GM12878 (cell line): ENCODE data around the gene LMOD3. TPM values are rescaled to one million over a fixed set of nuclear protein-coding genes. Genes with fewer than 3 reads are reported as not detected.

Experiments
- BRCA1 ChIP-seq: IDR thresholded peaks from 2 replicates; pipeline ENCODE4 v1.6.1; 2011; ENCODE audit warnings: low read depth, low read length, improper control_type of control experiment
- FOXM1 ChIP-seq: IDR thresholded peaks from 2 replicates; pipeline ENCODE4 v1.6.1; 2012; ENCODE audit warnings: low read depth, mild to moderate bottlenecking, inconsistent platforms, low read length, moderate library complexity
- GATAD2B ChIP-seq: fragments of 450-650 bp; conservative IDR thresholded peaks from 2 replicates; pipeline ENCODE4 v1.6.1; 2017; ENCODE audit warnings: low read depth, mild to moderate bottlenecking, moderate library complexity
- IRF3 ChIP-seq: fragments of 450-650 bp; IDR thresholded peaks from 2 replicates; pipeline ENCODE4 v1.6.1; 2014; ENCODE audit warnings: mild to moderate bottlenecking
- IRF4 ChIP-seq: IDR thresholded peaks from 2 replicates; pipeline ENCODE4 v1.6.1; 2011; ENCODE audit warnings: low read depth, low read length
- NFYB ChIP-seq: IDR thresholded peaks from 2 replicates; pipeline ENCODE4 v1.6.1; 2011; ENCODE audit warnings: low read depth, mild to moderate bottlenecking, low read length, improper control_type of control experiment, moderate library complexity; ENCODE audit not compliant: insufficient read depth
- PRDM15 ChIP-seq: fragments of 450-650 bp; formaldehyde crosslinking; IDR thresholded peaks from 2 replicates; pipeline ENCODE4 v1.4.0; 2020; ENCODE audit warnings: mild to moderate bottlenecking, moderate library complexity
- RAD51 ChIP-seq: fragments of 450-650 bp; IDR thresholded peaks from 2 replicates; pipeline ENCODE4 v1.6.1; 2016; ENCODE audit warnings: moderate library complexity, mild to moderate bottlenecking, inconsistent platforms
- SMAD1 ChIP-seq: fragments of 450-650 bp; IDR thresholded peaks from 2 replicates; pipeline ENCODE4 v1.6.1; 2018; ENCODE audit warnings: mild to moderate bottlenecking, low read depth; ENCODE audit not compliant: partially characterized antibody
- polyA plus RNA-seq, 11 experiments: library from polyadenylated mRNA; depleted of rRNA in 4 of 11; unstranded in 6 of 11; stranded (reverse) in 5 of 11; fragments of >200 nt; fragmentation: Nextera tagmentation in 4 of 11; fragmentation: Illumina TruSeq in 1 of 11; extraction: Ambion mirVana in 4 of 11; extraction: Trizol in 1 of 11; gene quantifications; 1 replicate in 1 of 11; 2 replicates in 10 of 11; pipeline versions ENCODE4 v1.2.1 to v1.2.3, GENCODE V29; 2011 to 2016; ENCODE audit warnings: inconsistent platforms in 2 of 11, missing spikeins in 2 of 11, low read depth in 1 of 11
- total RNA-seq, 4 experiments: library from RNA; depleted of rRNA in 3 of 4; stranded (reverse); fragments of >200 nt in 3 of 4; fragmentation: Illumina TruSeq in 1 of 4; extraction: Trizol in 1 of 4; gene quantifications; 2 replicates each; pipeline versions ENCODE4 v1.2.1 to v1.2.3, GENCODE V29; 2013 to 2021

The LMOD3 gene
- total and polyA plus RNA-seq, 10 of the 15 experiments (the other 5 are each of a cell fraction or from before 2014, with no cell fraction given), result 0.04 to 0.20 (median 0.09) TPM; not detected in 1

GRCh38 chr3:69144631-69145245 lies 22.3 kb upstream of the LMOD3 start (continued):
- TF ChIP-seq PRDM15 (CRISPR knock-in tag) (no peak), SMAD1 (no peak), IRF4 (no peak), RAD51 (no peak), BRCA1 (no peak), NFYB (no peak), FOXM1 (no peak), GATAD2B (no peak), IRF3 (no peak)
